ENCODE data around the gene STX16.

STX16 gene, protein sequence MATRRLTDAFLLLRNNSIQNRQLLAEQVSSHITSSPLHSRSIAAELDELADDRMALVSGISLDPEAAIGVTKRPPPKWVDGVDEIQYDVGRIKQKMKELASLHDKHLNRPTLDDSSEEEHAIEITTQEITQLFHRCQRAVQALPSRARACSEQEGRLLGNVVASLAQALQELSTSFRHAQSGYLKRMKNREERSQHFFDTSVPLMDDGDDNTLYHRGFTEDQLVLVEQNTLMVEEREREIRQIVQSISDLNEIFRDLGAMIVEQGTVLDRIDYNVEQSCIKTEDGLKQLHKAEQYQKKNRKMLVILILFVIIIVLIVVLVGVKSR

DNA sequence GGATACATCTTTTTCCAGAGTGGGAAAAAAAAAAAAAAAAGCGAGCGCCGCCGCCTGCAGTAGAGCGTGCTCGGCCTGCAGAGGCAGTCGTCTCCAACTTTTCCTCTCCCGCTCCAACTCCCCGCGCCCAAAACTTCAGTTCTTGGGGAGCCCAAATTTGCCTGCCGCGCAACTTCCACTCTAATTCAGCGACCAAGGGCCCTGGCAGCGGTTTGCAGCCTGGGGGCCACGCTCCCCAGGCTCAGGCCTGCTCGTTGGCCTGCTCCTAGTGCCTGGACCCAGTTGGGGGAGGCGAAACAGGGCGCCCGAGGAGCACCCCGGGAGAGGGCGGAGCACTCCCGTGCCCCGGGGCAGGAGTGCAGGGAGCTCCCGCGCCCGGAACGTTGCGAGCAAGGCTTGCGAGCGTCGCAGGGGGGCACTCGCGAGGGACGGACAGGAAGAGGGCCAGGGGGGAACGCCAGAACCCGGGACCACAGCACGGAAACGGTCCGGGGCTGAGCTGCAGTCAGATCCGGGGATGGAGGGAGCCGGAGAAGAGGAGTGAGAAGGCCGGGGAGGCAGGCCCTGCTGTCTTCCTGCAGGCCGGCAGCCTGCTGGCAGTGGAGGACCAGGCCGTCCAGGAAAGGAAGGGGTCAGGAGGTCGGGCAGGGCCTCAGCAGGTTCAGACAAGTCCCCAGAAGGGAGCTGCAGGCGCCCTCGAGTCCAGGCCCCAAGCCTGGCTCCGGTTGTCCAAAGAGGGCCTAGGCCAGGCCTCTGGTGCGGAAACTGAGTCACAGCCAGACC, at the start of gene STX16:
Gene STX16 (plus strand): TSS at position 508 of the 783 bp plus-strand sequence. CDS start 724 bp downstream, outside the sequence.
- DNase-seq = peak; percentile 94

GRCh38 chr20:58602124-58602523, 49.0 kb upstream of the STX16 start:
- DNase-seq = no peak

DNA sequence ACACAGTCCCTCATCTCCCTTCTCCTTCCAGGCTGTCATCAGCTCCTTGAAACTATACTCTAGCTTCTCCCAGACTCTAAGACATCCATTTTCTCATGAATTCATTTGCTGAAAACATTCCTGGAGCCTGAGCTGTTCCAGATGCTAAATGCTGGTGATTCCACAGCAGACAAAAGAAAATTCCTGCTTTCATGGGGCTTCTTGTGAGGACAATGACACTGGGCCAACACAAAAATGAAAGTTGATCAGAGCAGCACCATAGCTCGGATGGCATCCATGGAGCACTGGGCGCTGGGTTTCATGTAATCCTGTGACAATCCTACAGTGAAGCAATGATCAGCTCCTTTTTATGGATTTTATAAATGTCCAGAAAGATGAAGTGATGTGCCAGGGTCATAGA, 47.4 kb upstream of the STX16 start:
- DNase-seq = no peak

GRCh38 chr20:58604128-58604881, 46.8 kb upstream of the STX16 start:
- DNase-seq = no peak

DNA sequence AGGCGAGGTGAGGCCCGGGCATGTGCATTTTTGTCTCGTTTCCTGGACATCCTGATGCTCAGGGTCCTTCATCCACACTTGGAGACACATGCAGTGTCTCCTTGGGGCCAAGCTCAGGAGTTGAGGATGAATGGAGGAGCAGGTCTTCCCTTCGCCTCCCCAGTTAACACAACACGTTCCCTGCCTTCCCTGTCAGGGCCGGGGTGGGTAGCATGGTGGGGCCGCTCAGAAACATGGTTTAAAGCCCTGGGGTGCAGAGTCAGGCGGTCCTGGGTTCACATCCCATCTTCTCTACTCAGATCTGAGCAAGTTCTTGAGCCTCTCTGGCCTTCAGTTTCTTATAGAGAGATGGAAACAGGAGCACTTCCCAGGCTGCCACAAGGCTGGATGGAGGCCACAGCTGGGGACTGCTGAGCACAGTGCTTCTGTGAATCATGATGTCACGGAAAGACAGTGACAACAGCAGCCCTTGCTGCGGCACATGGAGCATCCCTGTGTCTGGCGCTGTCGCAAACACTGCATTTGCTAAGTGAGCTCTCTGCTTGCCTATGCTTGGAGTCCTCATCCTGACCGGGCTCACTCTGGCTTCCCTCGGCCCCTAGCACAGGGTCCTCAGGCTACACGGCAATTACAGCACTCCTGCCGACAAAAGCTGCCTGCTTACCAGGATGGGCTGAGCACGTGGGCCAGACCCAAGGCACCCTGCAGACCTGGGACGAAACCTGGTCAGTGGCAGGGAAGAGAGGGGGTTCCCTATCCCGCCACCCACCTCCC, 45.6 kb upstream of the STX16 start:
- DNase-seq = no peak

DNA sequence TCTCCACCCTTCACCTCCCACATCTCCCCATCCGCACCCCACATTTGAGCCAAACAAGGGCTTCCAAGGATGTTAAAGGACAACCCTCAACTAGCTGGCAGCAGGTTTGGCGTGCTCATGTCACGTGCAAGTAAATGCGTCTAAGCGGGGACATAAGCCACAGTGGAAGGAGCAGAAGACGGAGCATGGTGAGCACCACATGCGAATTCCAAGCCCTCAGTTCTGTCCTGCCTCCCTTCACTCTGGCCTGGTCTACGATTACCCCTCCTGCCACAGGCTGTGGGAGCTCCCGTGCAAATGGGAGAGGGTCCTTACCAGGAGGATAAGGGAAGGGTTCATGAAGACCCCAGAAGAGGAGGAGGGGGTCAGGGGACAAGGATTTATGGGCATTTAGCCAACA, 44.9 kb upstream of the STX16 start:
- no peak for DNase-seq

GRCh38 chr20:58608096-58608840, 42.8 kb upstream of the STX16 start:
- DNase-seq = no peak

GRCh38 chr20:58609026-58609425, 42.1 kb upstream of the STX16 start:
- DNase-seq = no peak

- DNase-seq = no peak
Measured at GRCh38 chr20:58610071-58610800, 40.8 kb upstream of the STX16 start.

- DNase-seq = no peak
Measured at GRCh38 chr20:58610811-58611210, 40.3 kb upstream of the STX16 start.

DNA sequence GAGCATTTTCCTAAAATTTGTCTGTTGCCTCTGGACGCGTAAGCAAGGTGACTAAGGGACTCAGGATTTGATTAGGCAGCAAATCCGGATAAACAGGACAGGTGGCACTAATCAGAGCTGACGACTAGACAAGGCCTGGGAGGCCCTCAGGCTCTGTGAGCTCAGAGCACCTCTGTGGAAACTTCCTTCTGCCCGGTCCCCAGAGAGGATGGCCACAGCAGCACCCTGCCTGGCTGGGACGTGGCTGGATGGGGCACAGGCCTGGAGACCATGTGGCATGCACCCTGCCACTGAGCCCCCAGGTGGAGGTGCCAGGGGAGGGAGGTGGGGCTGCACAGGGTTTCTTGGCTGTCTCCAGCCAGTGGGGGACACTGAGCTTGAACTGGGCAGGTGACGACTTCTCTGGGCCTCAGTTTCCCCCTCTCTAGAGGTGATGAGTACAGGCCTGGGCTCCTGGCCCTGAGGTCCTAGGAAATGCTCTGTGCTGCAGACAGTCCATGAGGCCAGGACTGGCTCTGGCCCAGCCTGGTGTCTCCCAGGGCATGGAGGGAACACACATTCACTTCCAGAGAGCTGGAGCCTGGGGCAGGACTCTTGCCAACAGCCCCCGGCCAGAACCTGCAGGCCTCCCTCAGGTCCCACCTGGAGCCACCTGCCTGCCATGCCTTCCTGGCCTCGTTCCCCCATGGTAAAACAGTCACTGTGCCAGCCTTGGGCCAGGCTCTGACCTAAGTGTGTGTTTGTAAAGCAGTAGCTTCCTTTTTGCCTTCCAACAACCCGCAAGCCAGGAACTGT, 39.6 kb upstream of the STX16 start:
- no peak for DNase-seq

DNA sequence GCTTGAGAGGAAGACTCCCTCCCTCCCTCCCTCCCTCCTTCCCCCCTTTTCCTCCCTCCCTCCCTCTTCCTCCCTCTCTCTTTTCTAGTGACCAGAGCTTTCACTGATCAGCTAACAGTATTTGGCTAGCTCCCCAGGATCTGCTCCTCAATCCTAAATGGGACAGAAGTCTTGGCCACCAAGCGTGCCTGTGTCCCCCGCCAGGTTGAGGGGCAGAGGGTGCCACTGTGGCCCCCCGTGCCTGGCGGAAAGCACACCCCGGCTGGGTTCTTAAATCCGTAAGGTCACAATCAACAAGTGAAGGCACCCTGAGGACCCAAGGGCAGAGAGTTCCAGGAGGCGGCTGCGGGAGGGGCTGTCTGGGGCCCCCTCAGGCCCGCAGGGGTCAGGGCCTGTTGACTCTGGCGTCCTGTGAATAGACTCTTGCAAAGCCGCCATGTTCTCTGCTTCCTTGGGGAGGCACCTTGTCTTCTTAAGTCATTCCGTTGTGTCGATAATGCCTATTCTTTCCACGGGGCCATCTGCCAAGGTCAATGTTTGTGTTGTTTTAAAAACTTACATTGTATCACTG, 38.9 kb upstream of the STX16 start:
- no peak for DNase-seq

GRCh38 chr20:58613061-58613854, 37.8 kb upstream of the STX16 start:
- DNase-seq = no peak

DNA sequence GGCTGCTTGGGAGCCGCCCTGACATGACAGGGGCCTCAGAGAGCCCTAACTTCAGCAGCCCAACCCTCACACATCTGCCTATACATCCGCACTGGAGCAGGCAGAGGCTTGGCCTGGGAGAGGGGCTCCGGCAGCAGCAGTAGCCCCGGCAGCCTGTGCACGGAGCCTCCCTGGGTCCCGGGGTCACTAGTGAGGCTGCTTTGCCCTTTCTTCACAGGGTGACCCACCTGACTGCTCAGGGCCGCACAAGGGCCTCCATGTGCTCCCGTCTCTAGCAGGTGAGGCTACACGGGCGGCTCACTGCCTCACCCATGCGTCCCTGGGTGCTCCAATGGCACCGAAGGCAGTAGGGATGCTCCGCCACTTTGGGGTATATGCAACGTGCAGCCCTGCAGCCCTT, 36.7 kb upstream of the STX16 start:
- no peak for DNase-seq

DNA sequence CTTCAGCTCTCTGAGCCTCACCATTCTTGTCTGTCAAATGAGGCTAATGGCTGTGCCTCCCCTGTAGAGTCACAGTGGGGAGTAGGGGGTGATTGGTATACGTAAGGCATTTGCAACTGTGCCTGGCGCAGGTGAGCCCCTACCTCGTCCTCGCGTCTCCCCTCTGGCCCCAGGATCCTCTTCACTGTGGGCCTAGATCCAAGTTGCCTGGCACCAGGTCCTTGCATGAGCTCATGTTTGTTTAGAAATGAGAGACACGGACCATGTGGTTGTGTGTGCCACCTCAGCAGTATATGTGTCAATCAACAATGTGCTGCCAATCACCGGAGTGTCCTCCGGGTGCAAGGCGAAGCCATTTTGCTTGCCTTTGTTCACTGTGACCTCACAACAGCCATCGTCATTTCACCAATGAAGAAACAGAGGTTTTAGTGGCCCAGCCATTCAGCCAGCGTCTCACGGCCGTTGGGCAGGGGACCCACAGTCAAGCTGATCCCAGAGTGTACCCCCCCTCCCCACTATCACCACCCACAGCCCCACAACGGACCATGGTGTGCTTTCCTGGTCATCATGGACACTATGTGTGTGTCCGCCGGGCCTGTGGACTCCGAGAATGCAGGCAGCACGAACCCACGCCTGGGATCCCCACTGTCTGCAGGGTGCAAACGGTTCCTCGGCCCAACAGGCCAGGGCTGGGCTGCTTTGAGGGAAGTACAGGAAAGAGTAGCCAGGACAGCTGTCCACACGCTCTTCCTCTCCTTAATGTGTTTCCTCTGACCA, 35.9 kb upstream of the STX16 start:
- DNase-seq = no peak

- no peak for DNase-seq
Measured at GRCh38 chr20:58616411-58616810, 34.7 kb upstream of the STX16 start.

DNA sequence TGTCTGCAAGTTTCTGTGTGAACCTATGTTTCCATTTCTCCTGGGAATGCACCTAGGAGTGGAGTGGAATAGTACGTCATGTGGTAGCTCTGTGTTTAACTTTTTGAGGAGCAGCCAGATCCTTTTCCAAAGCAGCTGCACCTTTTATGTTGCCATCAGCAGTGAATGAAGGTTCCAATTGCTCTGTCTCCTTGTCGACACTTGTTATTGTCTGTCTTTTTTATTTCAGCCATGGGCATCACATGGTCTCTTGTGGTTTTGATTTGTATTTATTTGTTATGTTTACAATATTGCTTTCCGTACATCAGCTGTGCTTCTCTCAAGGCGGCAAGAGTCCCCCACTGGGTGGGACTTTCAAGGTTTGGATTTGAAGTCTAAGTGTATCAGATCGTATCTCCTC, 33.9 kb upstream of the STX16 start:
- DNase-seq = no peak

DNA sequence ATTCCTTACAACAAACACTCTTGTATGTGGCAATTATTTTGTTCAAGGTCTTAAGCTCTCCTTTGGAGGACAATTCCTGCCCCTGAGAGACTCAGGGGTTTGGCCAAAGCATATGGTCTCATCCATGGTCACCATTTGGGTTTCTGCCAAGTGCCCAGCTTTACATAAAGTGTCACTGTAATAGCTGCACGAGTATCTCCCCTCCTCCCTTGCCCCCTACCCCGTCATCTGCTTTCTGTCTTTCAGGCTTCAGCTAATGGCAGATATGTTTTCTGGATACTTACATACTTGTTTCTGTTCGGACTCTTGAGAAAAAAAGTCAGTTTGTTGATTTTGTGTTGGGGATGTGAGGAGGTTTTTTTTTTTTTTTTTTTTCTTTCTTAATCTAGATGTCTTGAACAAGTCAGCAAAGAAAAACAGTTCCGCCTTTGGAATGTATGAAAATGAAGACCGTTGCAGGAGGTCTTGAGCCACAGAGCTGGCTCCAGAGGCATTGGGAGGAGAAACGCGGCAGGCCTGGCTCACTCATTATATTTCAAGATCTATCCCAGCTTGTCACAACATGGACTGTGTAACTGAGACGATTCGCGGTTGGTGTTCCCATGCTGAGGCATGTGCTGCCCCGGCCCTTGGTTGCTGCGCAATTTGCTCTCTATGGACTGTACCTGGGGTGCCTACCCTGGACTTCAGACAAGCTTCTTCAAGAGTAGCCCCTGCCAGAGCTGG, 32.6 kb upstream of the STX16 start:
- DNase-seq = no peak

Measured in midbrain (tissue), 1 donor.